NT2/D1 (cell line): ENCODE measurements around the gene MTHFD1.
A peak's percentile ranks its signal among the peaks of the same experiment; 100 is the strongest.

ENCODE experiments used
- DNase-seq: peaks from one replicate; pipeline ENCODE4 v3.0.0-alpha.2; 2011; ENCODE audit warnings: low read depth, low spot score
- H3K27me3 ChIP-seq: 2 replicates; pipeline ENCODE4 v1.6.0; 2011; ENCODE audit warnings: mild to moderate bottlenecking; ENCODE audit not compliant: insufficient read length, insufficient read depth
- H3K36me3 ChIP-seq: 2 replicates; pipeline ENCODE4 v1.6.1; 2011; ENCODE audit warnings: mild to moderate bottlenecking, low read length, mixed read lengths; ENCODE audit not compliant: insufficient read depth, insufficient read length
- H3K4me1 ChIP-seq: 2 replicates; pipeline ENCODE4 v1.5.1; 2011; ENCODE audit not compliant: insufficient read depth, insufficient read length
- H3K4me3 ChIP-seq: 2 replicates; pipeline ENCODE4 v1.5.1; 2011; ENCODE audit warnings: low read depth; ENCODE audit not compliant: insufficient read length
- H3K9ac ChIP-seq: 2 replicates; pipeline ENCODE4 v1.6.0; 2011; ENCODE audit warnings: low read depth; ENCODE audit not compliant: insufficient read length
- H3K9me3 ChIP-seq: 2 replicates; pipeline ENCODE4 v1.5.1; 2011; ENCODE audit warnings: mild to moderate bottlenecking, low read length; ENCODE audit not compliant: insufficient read depth
- SUZ12 ChIP-seq: IDR thresholded peaks from 2 replicates; pipeline ENCODE4 v1.6.1; 2011; ENCODE audit not compliant: insufficient read length, insufficient read depth; ENCODE audit errors: extremely low read depth
- YY1 ChIP-seq: IDR thresholded peaks from 2 replicates; pipeline ENCODE4 v1.6.1; 2011; ENCODE audit not compliant: insufficient read length, insufficient read depth
- ZNF274 ChIP-seq: IDR thresholded peaks from 2 replicates; pipeline ENCODE4 v1.6.1; 2011; ENCODE audit warnings: mild to moderate bottlenecking, low read depth, low read length

MTHFD1 gene

GRCh38 chr14:64493455-64493854 is 105.3 kb downstream of the MTHFD1 start:
- TF ChIP-seq SUZ12 (no peak), YY1 (no peak), ZNF274 (no peak)
- Histone ChIP-seq H3K9ac (no peak overlapping the region), H3K36me3 (peaks cover 33% of the 10 kb centered on the region), H3K27me3 (no peaks in the 10 kb centered on the region), H3K4me3 (no peak overlapping the region), H3K9me3 (no peaks in the 10 kb centered on the region), H3K4me1 (no peaks in the 10 kb centered on the region)
- no peak for DNase-seq

GRCh38 chr14:64495252-64495651 is 107.1 kb downstream of the MTHFD1 start:
- H3K27me3 ChIP-seq: no peaks in the 10 kb centered on the region
- peaks cover 37% of the 10 kb centered on the region for H3K36me3 ChIP-seq
- no peaks in the 10 kb centered on the region for H3K4me1 ChIP-seq
- H3K9ac ChIP-seq: no peak overlapping the region
- TF ChIP-seq YY1 (no peak), ZNF274 (no peak), SUZ12 (no peak)
- no peak overlapping the region for H3K4me3 ChIP-seq
- H3K9me3 ChIP-seq: no peaks in the 10 kb centered on the region
- DNase-seq: no peak

- TF ChIP-seq SUZ12 (no peak), YY1 (no peak), ZNF274 (no peak)
- Histone ChIP-seq H3K9ac (no peak overlapping the region), H3K36me3 (peaks cover 29% of the 10 kb centered on the region), H3K4me3 (no peak overlapping the region), H3K4me1 (no peaks in the 10 kb centered on the region), H3K9me3 (no peaks in the 10 kb centered on the region), H3K27me3 (no peaks in the 10 kb centered on the region)
- DNase-seq: no peak
These were observed 108.6 kb downstream of the MTHFD1 start for GRCh38 chr14:64496764-64497163.

GRCh38 chr14:64500088-64500487 is 111.9 kb downstream of the MTHFD1 start:
- no peak overlapping the region for H3K4me3 ChIP-seq
- TF ChIP-seq YY1 (no peak), ZNF274 (no peak), SUZ12 (no peak)
- H3K9ac ChIP-seq: no peak overlapping the region
- H3K27me3 ChIP-seq: no peaks in the 10 kb centered on the region
- H3K9me3 ChIP-seq: no peaks in the 10 kb centered on the region
- peaks cover 25% of the 10 kb centered on the region for H3K36me3 ChIP-seq
- no peaks in the 10 kb centered on the region for H3K4me1 ChIP-seq
- DNase-seq: no peak

- DNase-seq: no peak
- Histone ChIP-seq H3K9ac (peak overlapping the region; percentile 53), H3K4me3 (no peak overlapping the region)
These were observed 113.4 kb downstream of the MTHFD1 start for GRCh38 chr14:64501411-64502171.

GRCh38 chr14:64502456-64502855 is 114.3 kb downstream of the MTHFD1 start:
- H3K4me3 ChIP-seq: peak overlapping the region; percentile 85
- no peaks in the 10 kb centered on the region for H3K4me1 ChIP-seq
- H3K36me3 ChIP-seq: peaks cover 13% of the 10 kb centered on the region
- DNase-seq: no peak
- H3K9me3 ChIP-seq: no peaks in the 10 kb centered on the region
- no peaks in the 10 kb centered on the region for H3K27me3 ChIP-seq
- peak overlapping the region; percentile 95 for H3K9ac ChIP-seq
- no peak for TF ChIP-seq ZNF274
- no peak for TF ChIP-seq YY1
- TF ChIP-seq SUZ12: no peak

More at GRCh38 chr14:64501411-64502171, 113.4 kb downstream of the MTHFD1 start:
- H3K36me3 ChIP-seq: peaks cover 19% of the 10 kb centered on the region
- no peaks in the 10 kb centered on the region for H3K27me3 ChIP-seq
- H3K4me1 ChIP-seq: no peaks in the 10 kb centered on the region
- TF ChIP-seq YY1: no peak
- TF ChIP-seq ZNF274: no peak
- no peak for TF ChIP-seq SUZ12
- no peaks in the 10 kb centered on the region for H3K9me3 ChIP-seq

GRCh38 chr14:64502887-64503433 is 114.8 kb downstream of the MTHFD1 start:
- no peaks in the 10 kb centered on the region for H3K4me1 ChIP-seq
- peaks cover 8% of the 10 kb centered on the region for H3K36me3 ChIP-seq
- H3K9me3 ChIP-seq: no peaks in the 10 kb centered on the region
- no peak for DNase-seq
- no peak for TF ChIP-seq SUZ12
- no peak for TF ChIP-seq ZNF274
- no peak for TF ChIP-seq YY1
- peak overlapping the region; percentile 85 for H3K4me3 ChIP-seq
- H3K9ac ChIP-seq: peak overlapping the region; percentile 95
- H3K27me3 ChIP-seq: no peaks in the 10 kb centered on the region
